A673 (cell line): Measurements from ENCODE around the gene KLHL42. TPM values are rescaled to one million over a fixed set of nuclear protein-coding genes. Genes with fewer than 3 reads are reported as not detected.

Source experiments
- BruUV-seq: library from RNA; stranded (reverse); fragments of 400-500 nt; replicated peaks from 2 replicates; lab custom pipeline; 2021; lab: Mats Ljungman, UMichigan
- CTCF ChIA-PET: fragments of 300-600 bp; sonication (Branson Sonifier 250); formaldehyde crosslinking; loops from one replicate; lab custom pipeline; 2022; ENCODE audit warnings: antibody characterized with exemption; lab: Charles Lee
- POLR2A ChIA-PET: fragments of 300-600 bp; sonication (Branson Sonifier 250); formaldehyde crosslinking; loops from one replicate; lab custom pipeline; 2022; ENCODE audit warnings: antibody characterized with exemption; ENCODE audit not compliant: low non-redundant PET; lab: Charles Lee
- DNase-seq: peaks from one replicate; pipeline ENCODE4 v3.0.0-alpha.2; 2015; ENCODE audit warnings: low spot score
- H3K27ac ChIP-seq: fragments of 200-600 bp; sonication (generic); 2 replicates; pipeline ENCODE4 v1.5.1; 2016; ENCODE audit warnings: mixed run types, low read depth, mild to moderate bottlenecking, mixed read lengths, antibody characterized with exemption, low read length; ENCODE audit not compliant: poor library complexity, severe bottlenecking
- H3K27me3 ChIP-seq: fragments of 200-600 bp; sonication (generic); replicated peaks from 2 replicates; pipeline ENCODE4 v1.6.1; 2017; ENCODE audit warnings: mixed run types, low read depth, mild to moderate bottlenecking, mixed read lengths, antibody characterized with exemption, low read length; ENCODE audit not compliant: insufficient read depth, poor library complexity
- H3K36me3 ChIP-seq: fragments of 200-600 bp; sonication (generic); 2 replicates; pipeline ENCODE4 v1.6.1; 2016; ENCODE audit warnings: mixed run types, mild to moderate bottlenecking, mixed read lengths, antibody characterized with exemption, low read length; ENCODE audit not compliant: insufficient read depth, poor library complexity, severe bottlenecking
- H3K4me1 ChIP-seq: fragments of 200-600 bp; sonication (generic); 2 replicates; pipeline ENCODE4 v1.6.1; 2017; ENCODE audit warnings: mixed run types, mild to moderate bottlenecking, mixed read lengths, antibody characterized with exemption, low read length; ENCODE audit not compliant: insufficient read depth, poor library complexity, severe bottlenecking
- H3K4me3 ChIP-seq: fragments of 200-600 bp; sonication (generic); 2 replicates; pipeline ENCODE4 v1.5.1; 2016; ENCODE audit warnings: low read depth, mixed run types, mild to moderate bottlenecking, mixed read lengths, low read length; ENCODE audit not compliant: poor library complexity, severe bottlenecking
- H3K9me3 ChIP-seq: fragments of 200-600 bp; sonication (generic); 2 replicates; pipeline ENCODE4 v1.6.1; 2016; ENCODE audit warnings: mixed run types, low read depth, mild to moderate bottlenecking, mixed read lengths, antibody characterized with exemption, low read length; ENCODE audit not compliant: poor library complexity, severe bottlenecking
- CTCF ChIP-seq: fragments of 300-800, 200-600 bp; sonication (generic); conservative IDR thresholded peaks from 2 replicates; pipeline ENCODE4 v1.5.1; 2017; ENCODE audit warnings: low read depth, mild to moderate bottlenecking, antibody characterized with exemption, low read length, moderate library complexity, mixed read lengths
- EZH2 ChIP-seq: fragments of 200-600 bp; sonication (generic); IDR thresholded peaks from 2 replicates; pipeline ENCODE4 v1.6.1; 2017; ENCODE audit warnings: borderline replicate concordance, low read depth, mild to moderate bottlenecking, mixed read lengths, antibody characterized with exemption, low read length; ENCODE audit not compliant: poor library complexity, severe bottlenecking
- intact Hi-C: fragments of 100-400 bp; cut with micrococcal nuclease; formaldehyde crosslinking; loops from one replicate; pipeline ENCODE4 v1.10.0; 2022; ENCODE audit not compliant: unreplicated experiment
- total RNA-seq: library from RNA; stranded (reverse); gene quantifications from 2 replicates; pipeline ENCODE4 v1.2.3, GENCODE V29; 2021

Gene KLHL42
- total RNA-seq, 1 experiment from 2014 or later, result 32.4 TPM

GRCh38 chr12:27781680-27782079 lies 1.6 kb downstream of the KLHL42 start:
- intact Hi-C loops, result no loop called here
- H3K27me3 ChIP-seq, result no peaks in the 10 kb centered on the region
- no peaks in the 10 kb centered on the region for H3K36me3 ChIP-seq
- H3K4me1 ChIP-seq, result peaks cover 27% of the 10 kb centered on the region
- H3K27ac ChIP-seq, result peak overlapping the region; percentile 6
- TF ChIP-seq EZH2 (no peak), CTCF (no peak)
- no peaks in the 10 kb centered on the region for H3K9me3 ChIP-seq
- ChIA-PET CTCF (no interaction called here), POLR2A (interaction anchor here (0.9 kb wide), 1 partner anchor 22 kb away, joined by 3 read pairs; no protein-coding TSS in a partner anchor)
- H3K4me3 ChIP-seq, result peak overlapping the region; percentile 87
- DNase-seq, result peak; percentile 39
- BruUV-seq, result TSS peak; percentile 36

- H3K27me3 ChIP-seq, result no peaks in the 10 kb centered on the region
- no peaks in the 10 kb centered on the region for H3K36me3 ChIP-seq
- H3K9me3 ChIP-seq, result no peaks in the 10 kb centered on the region
- peak overlapping the region; percentile 87 for H3K4me3 ChIP-seq
- peaks cover 27% of the 10 kb centered on the region for H3K4me1 ChIP-seq
- intact Hi-C loops, result no loop called here
- DNase-seq, result no peak
- BruUV-seq, result no TSS peak
- TF ChIP-seq CTCF, result no peak
- no peak for TF ChIP-seq EZH2
- ChIA-PET CTCF (no interaction called here), POLR2A (interaction anchor here (0.9 kb wide), 1 partner anchor 23 kb away, joined by 3 read pairs; no protein-coding TSS in a partner anchor)
- peak overlapping the region; percentile 6 for H3K27ac ChIP-seq
These were observed 2.4 kb downstream of the KLHL42 start for GRCh38 chr12:27782481-27782880.

- TF ChIP-seq CTCF, result no peak
- TF ChIP-seq EZH2, result no peak
- peak; percentile 90 for DNase-seq
- CTCF ChIA-PET, result interaction anchor here (0.6 to 1.0 kb wide), 2 partner anchors 35 to 158 kb away, joined by 3 to 9 read pairs; no protein-coding TSS in a partner anchor
- Histone ChIP-seq H3K9me3 (no peaks in the 10 kb centered on the region), H3K4me3 (no peak overlapping the region), H3K27me3 (no peaks in the 10 kb centered on the region), H3K36me3 (peaks cover 3% of the 10 kb centered on the region), H3K4me1 (peaks cover 22% of the 10 kb centered on the region), H3K27ac (peak overlapping the region; percentile 48)
- intact Hi-C loops, result no loop called here
- BruUV-seq, result no TSS peak
- POLR2A ChIA-PET, result interaction anchor here (0.5 kb wide), 1 partner anchor 132 kb away, joined by 4 read pairs; no protein-coding TSS in a partner anchor
These were observed 6.0 kb downstream of the KLHL42 start for GRCh38 chr12:27785882-27786570.
